PFSK-1 (cell line): ENCODE measurements around the gene ELAVL2.

ENCODE experiments used
- FOXP2 ChIP-seq: optimal IDR thresholded peaks from 2 replicates; pipeline ENCODE3; 2011; ENCODE audit warnings: borderline replicate concordance, control low read depth, inconsistent platforms; ENCODE audit not compliant: insufficient read depth; ENCODE audit errors: extremely low read length, extremely low read depth
- POLR2AphosphoS5 ChIP-seq: IDR thresholded peaks from 2 replicates; pipeline ENCODE4 v1.6.1; 2012; ENCODE audit warnings: low read depth, mild to moderate bottlenecking, control low read depth, low read length, moderate library complexity
- REST ChIP-seq, 2 experiments: IDR thresholded peaks; 2 replicates each; pipeline versions ENCODE4 v1.6.1 to v1.8.0; 2011 to 2012; ENCODE audit warnings: low read depth in 2 of 2, low read length in 2 of 2, control low read depth in 1 of 2, inconsistent platforms in 1 of 2, mild to moderate bottlenecking in 1 of 2, moderate library complexity in 1 of 2; ENCODE audit not compliant: insufficient read depth in 1 of 2
- SIN3A ChIP-seq: IDR thresholded peaks from 2 replicates; pipeline ENCODE4 v1.6.1; 2012; ENCODE audit warnings: mild to moderate bottlenecking, low read length, moderate library complexity, borderline replicate concordance; ENCODE audit not compliant: insufficient read depth
- TAF1 ChIP-seq: IDR thresholded peaks from 2 replicates; pipeline ENCODE4 v1.6.1; 2012; ENCODE audit warnings: low read length, control low read depth, borderline replicate concordance; ENCODE audit not compliant: insufficient read depth

ELAVL2 gene

GRCh38 chr9:23823986-23824829 lies 1.8 kb downstream of the ELAVL2 start:
- no peak for TF ChIP-seq TAF1
- no peak for TF ChIP-seq SIN3A
- TF ChIP-seq REST (IDR thresholded peaks at IDR 0.05; ENCODE audit: insufficient read depth in 1 of 2, low read depth in 2 of 2, low read length in 2 of 2) = no peak
- no peak for TF ChIP-seq FOXP2
- TF ChIP-seq POLR2AphosphoS5 = no peak

GRCh38 chr9:23823269-23823668 lies 2.8 kb downstream of the ELAVL2 start:
- no peak for TF ChIP-seq POLR2AphosphoS5
- TF ChIP-seq SIN3A = no peak
- TF ChIP-seq TAF1 = no peak
- TF ChIP-seq REST (IDR thresholded peaks at IDR 0.05; ENCODE audit: insufficient read depth in 1 of 2, low read depth in 2 of 2, low read length in 2 of 2) = no peak
- TF ChIP-seq FOXP2 = no peak

- TF ChIP-seq POLR2AphosphoS5 (no peak), TAF1 (no peak), REST (IDR thresholded peaks at IDR 0.05; ENCODE audit: insufficient read depth in 1 of 2, low read depth in 2 of 2, low read length in 2 of 2) (no peak), FOXP2 (no peak), SIN3A (no peak)
Measured at GRCh38 chr9:23822261-23823169, 3.5 kb downstream of the ELAVL2 start.

GRCh38 chr9:23821375-23822181 lies 4.5 kb downstream of the ELAVL2 start:
- TF ChIP-seq TAF1 (no peak), REST (IDR thresholded peaks at IDR 0.05; ENCODE audit: insufficient read depth in 1 of 2, low read depth in 2 of 2, low read length in 2 of 2) (no peak), FOXP2 (no peak), POLR2AphosphoS5 (no peak), SIN3A (no peak)
